Mucosa of rectum (tissue), 2 donors: Measurements from ENCODE around the gene MYMK.

ENCODE experiments used
- H3K27ac ChIP-seq, 2 donors: one replicate each; pipeline ENCODE4 v1.7.0; 2013; ENCODE audit warnings: inconsistent platforms in 2 of 2, low read depth in 2 of 2, low read length in 2 of 2
- H3K27me3 ChIP-seq, 2 donors: one replicate each; pipeline ENCODE4 v1.7.0; 2013; ENCODE audit warnings: low read length in 2 of 2; ENCODE audit not compliant: control insufficient read depth in 2 of 2, insufficient read depth in 2 of 2
- H3K36me3 ChIP-seq, 2 donors: one replicate each; pipeline ENCODE4 v1.7.0; 2013; ENCODE audit warnings: low read length in 2 of 2; ENCODE audit not compliant: control insufficient read depth in 2 of 2, insufficient read depth in 2 of 2
- H3K4me1 ChIP-seq, 2 donors: one replicate each; pipeline ENCODE4 v1.7.0; 2013; ENCODE audit warnings: low read length in 2 of 2, mild to moderate bottlenecking in 1 of 2; ENCODE audit not compliant: control insufficient read depth in 2 of 2, insufficient read depth in 2 of 2
- H3K4me3 ChIP-seq, 2 donors: one replicate each; pipeline ENCODE4 v1.7.0; 2013; ENCODE audit warnings: low read length in 2 of 2
- H3K9ac ChIP-seq, 2 donors: one replicate each; pipeline ENCODE4 v1.7.0; 2013; ENCODE audit warnings: low read length in 2 of 2, low read depth in 1 of 2, mild to moderate bottlenecking in 1 of 2
- H3K9me3 ChIP-seq, 2 donors: one replicate each; pipeline ENCODE4 v1.7.0; 2013; ENCODE audit warnings: low read length in 2 of 2; ENCODE audit not compliant: control insufficient read depth in 2 of 2
- donor health status: healthy.
- donor health status: Normal muscosa, but diverticular disease.

MYMK gene

GRCh38 chr9:133536080-133536479 lies 11.3 kb upstream of the MYMK start:
- Histone ChIP-seq H3K9ac (no peak overlapping the region), H3K27ac (no peak overlapping the region), H3K4me1 (peaks cover 9 to 15% of the 10 kb centered on the region in 2 donors)

GRCh38 chr9:133535306-133535877 lies 10.6 kb upstream of the MYMK start:
- Histone ChIP-seq H3K36me3 (no peaks in the 10 kb centered on the region), H3K4me1 (peaks cover 9 to 15% of the 10 kb centered on the region in 2 donors), H3K4me3 (no peak overlapping the region), H3K27ac (no peak overlapping the region), H3K9ac (no peak overlapping the region), H3K27me3 (peaks cover 4 to 18% of the 10 kb centered on the region in 2 donors), H3K9me3 (no peaks in the 10 kb centered on the region)

More at GRCh38 chr9:133536080-133536479, 11.3 kb upstream of the MYMK start:
- no peak overlapping the region for H3K4me3 ChIP-seq
- H3K36me3 ChIP-seq: no peaks in the 10 kb centered on the region
- H3K9me3 ChIP-seq: no peaks in the 10 kb centered on the region
- peaks cover 4 to 18% of the 10 kb centered on the region in 2 donors for H3K27me3 ChIP-seq

GRCh38 chr9:133534346-133535291 lies 9.9 kb upstream of the MYMK start, which contains the start of gene ADAMTSL2:
Gene ADAMTSL2, plus strand, starts transcription at chr9:133534704. Its CDS starts 2,009 bp downstream, at chr9:133536713.
- peak within 1 kb of the TSS in 1 of 2 donors; percentile 22 for H3K4me3 ChIP-seq
- no peaks in the 10 kb centered on the region for H3K9me3 ChIP-seq
- no peak within 1 kb of the TSS for H3K27ac ChIP-seq
- H3K27me3 ChIP-seq: peaks cover 6 to 18% of the 10 kb centered on the region in 2 donors
- no peaks in the 10 kb centered on the region for H3K36me3 ChIP-seq
- no peak within 1 kb of the TSS for H3K9ac ChIP-seq
- H3K4me1 ChIP-seq: peaks cover 5 to 8% of the 10 kb centered on the region in 2 donors

- Histone ChIP-seq H3K36me3 (no peaks in the 10 kb centered on the region), H3K9ac (no peak overlapping the region), H3K4me1 (peaks cover 0 to 2% of the 10 kb centered on the region in 2 donors), H3K9me3 (no peaks in the 10 kb centered on the region), H3K27me3 (peaks cover 7 to 18% of the 10 kb centered on the region in 2 donors), H3K27ac (no peak overlapping the region), H3K4me3 (no peak overlapping the region)
Observed at GRCh38 chr9:133533857-133534256, 9.1 kb upstream of the MYMK start.

- Histone ChIP-seq H3K36me3 (no peaks in the 10 kb centered on the region), H3K27me3 (peaks cover 7 to 23% of the 10 kb centered on the region in 2 donors), H3K4me1 (peaks cover 2% of the 10 kb centered on the region in 2 donors), H3K9ac (no peak overlapping the region), H3K27ac (no peak overlapping the region), H3K4me3 (no peak overlapping the region), H3K9me3 (no peaks in the 10 kb centered on the region)
Observed at GRCh38 chr9:133532937-133533668, 8.3 kb upstream of the MYMK start.

DNA sequence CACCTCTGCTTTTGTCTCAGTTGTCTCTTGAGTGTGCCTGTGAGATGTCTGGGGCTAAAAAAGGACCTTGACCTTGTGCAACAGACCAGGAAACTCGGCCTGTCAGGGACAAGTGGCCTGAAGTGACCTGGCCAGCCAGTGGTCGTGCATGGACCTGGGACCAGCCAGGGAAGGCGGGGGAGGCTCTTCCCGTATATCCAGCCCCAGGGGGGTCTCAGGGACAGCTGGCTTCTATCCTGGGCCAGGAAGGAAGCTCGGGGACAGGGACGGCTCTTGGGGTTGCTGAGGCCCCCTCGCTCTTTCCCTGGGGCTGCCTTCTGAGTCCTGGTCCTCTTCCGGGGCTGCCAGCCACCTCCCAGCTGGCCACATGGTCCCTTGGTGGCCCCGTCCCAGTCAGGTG lies 6.5 kb upstream of the MYMK start:
- peaks cover 2 to 9% of the 10 kb centered on the region in 2 donors for H3K4me1 ChIP-seq
- H3K27ac ChIP-seq: no peak overlapping the region
- H3K27me3 ChIP-seq: peaks cover 8 to 25% of the 10 kb centered on the region in 2 donors

GRCh38 chr9:133529874-133530273 lies 5.1 kb upstream of the MYMK start:
- no peak overlapping the region for H3K27ac ChIP-seq
- H3K4me3 ChIP-seq: no peak overlapping the region
- no peaks in the 10 kb centered on the region for H3K36me3 ChIP-seq
- H3K27me3 ChIP-seq: peaks cover 13 to 18% of the 10 kb centered on the region in 2 donors
- no peak overlapping the region for H3K9ac ChIP-seq
- H3K4me1 ChIP-seq: peaks cover under 1 to 9% of the 10 kb centered on the region in 2 donors
- no peaks in the 10 kb centered on the region for H3K9me3 ChIP-seq

More for the DNA sequence above, 6.5 kb upstream of the MYMK start:
- H3K9ac ChIP-seq: no peak overlapping the region
- H3K36me3 ChIP-seq: no peaks in the 10 kb centered on the region
- no peak overlapping the region for H3K4me3 ChIP-seq
- no peaks in the 10 kb centered on the region for H3K9me3 ChIP-seq

- H3K27me3 ChIP-seq: peaks cover 13 to 16% of the 10 kb centered on the region in 2 donors
- H3K27ac ChIP-seq: no peak overlapping the region
- H3K36me3 ChIP-seq: no peaks in the 10 kb centered on the region
- no peak overlapping the region for H3K9ac ChIP-seq
- H3K4me1 ChIP-seq: peaks cover 0 to 9% of the 10 kb centered on the region in 2 donors
- no peaks in the 10 kb centered on the region for H3K9me3 ChIP-seq
- H3K4me3 ChIP-seq: no peak overlapping the region
Observed at GRCh38 chr9:133529457-133529856, 4.7 kb upstream of the MYMK start.

DNA sequence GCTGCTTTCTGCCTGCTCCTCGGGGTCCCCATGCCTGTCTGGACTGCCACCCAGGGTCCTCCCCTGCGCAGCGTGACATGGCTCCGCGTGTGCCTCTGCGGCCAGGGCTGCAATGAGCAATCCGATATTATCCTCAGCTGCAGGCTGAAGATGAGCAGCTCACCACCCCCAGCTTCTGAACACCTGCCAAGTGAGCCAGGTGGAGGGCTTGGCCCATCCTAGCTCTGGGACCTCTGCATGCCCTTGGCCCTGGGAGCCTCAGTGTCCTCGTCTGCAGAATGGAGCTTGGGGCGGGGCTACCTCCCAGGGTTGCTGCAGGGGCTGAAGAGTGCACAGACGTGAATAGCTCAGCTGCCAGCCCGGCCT lies 4.1 kb upstream of the MYMK start:
- H3K27ac ChIP-seq: no peak overlapping the region
- H3K36me3 ChIP-seq: no peaks in the 10 kb centered on the region
- no peaks in the 10 kb centered on the region for H3K9me3 ChIP-seq
- H3K27me3 ChIP-seq: peaks cover 12 to 16% of the 10 kb centered on the region in 2 donors
- peaks cover 0 to 9% of the 10 kb centered on the region in 2 donors for H3K4me1 ChIP-seq
- H3K9ac ChIP-seq: no peak overlapping the region
- no peak overlapping the region for H3K4me3 ChIP-seq
